ENCODE measurements around the gene FAM13A. TPM values are rescaled to one million over a fixed set of nuclear protein-coding genes. Genes with fewer than 3 reads are reported as not detected.

Gene FAM13A
- total RNA-seq, 1 donor from 2014 or later: 33.4 TPM

- intact Hi-C loops (cut with DNase I): no loop called here
- DNase-seq (no peak), ATAC-seq (no peak)
- no peaks in the 10 kb centered on the region for H3K36me3 ChIP-seq
- H3K27me3 ChIP-seq: no peaks in the 10 kb centered on the region
- no peaks in the 10 kb centered on the region for H3K4me1 ChIP-seq
- TF ChIP-seq CTCF (IDR thresholded peaks at IDR 0.05): no peak
- no peak overlapping the region for H3K27ac ChIP-seq
- H3K4me3 ChIP-seq: no peak overlapping the region
- no peaks in the 10 kb centered on the region for H3K9me3 ChIP-seq
These were observed 55.1 kb downstream of the FAM13A start for GRCh38 chr4:89001647-89002445.

- peak; percentile 24 for ATAC-seq
- no peak for TF ChIP-seq CTCF (IDR thresholded peaks at IDR 0.05)
- H3K4me3 ChIP-seq: no peak overlapping the region
These were observed 56.1 kb downstream of the FAM13A start for GRCh38 chr4:89000844-89001360.

GRCh38 chr4:89000382-89000781 is 56.6 kb downstream of the FAM13A start:
- no peak for DNase-seq
- no peaks in the 10 kb centered on the region for H3K36me3 ChIP-seq
- TF ChIP-seq CTCF (IDR thresholded peaks at IDR 0.05): no peak
- intact Hi-C loops (cut with DNase I): no loop called here
- no peak overlapping the region for H3K4me3 ChIP-seq
- no peaks in the 10 kb centered on the region for H3K4me1 ChIP-seq
- no peak overlapping the region for H3K27ac ChIP-seq
- H3K9me3 ChIP-seq: no peaks in the 10 kb centered on the region
- no peak for ATAC-seq
- no peaks in the 10 kb centered on the region for H3K27me3 ChIP-seq

More at GRCh38 chr4:89000844-89001360, 56.1 kb downstream of the FAM13A start:
- intact Hi-C loops (cut with DNase I): no loop called here
- H3K36me3 ChIP-seq: no peaks in the 10 kb centered on the region
- H3K4me1 ChIP-seq: no peaks in the 10 kb centered on the region
- no peak for DNase-seq
- H3K9me3 ChIP-seq: no peaks in the 10 kb centered on the region
- H3K27me3 ChIP-seq: no peaks in the 10 kb centered on the region
- no peak overlapping the region for H3K27ac ChIP-seq

GRCh38 chr4:88999392-88999930 is 57.5 kb downstream of the FAM13A start:
- H3K4me3 ChIP-seq: no peak overlapping the region
- H3K27me3 ChIP-seq: no peaks in the 10 kb centered on the region
- no peaks in the 10 kb centered on the region for H3K4me1 ChIP-seq
- intact Hi-C loops (cut with DNase I): no loop called here
- no peak for ATAC-seq
- TF ChIP-seq CTCF (IDR thresholded peaks at IDR 0.05): no peak
- no peak for DNase-seq
- H3K9me3 ChIP-seq: no peaks in the 10 kb centered on the region
- H3K36me3 ChIP-seq: no peaks in the 10 kb centered on the region
- H3K27ac ChIP-seq: no peak overlapping the region

- no peaks in the 10 kb centered on the region for H3K4me1 ChIP-seq
- H3K27me3 ChIP-seq: no peaks in the 10 kb centered on the region
- DNase-seq (no peak), ATAC-seq (no peak)
- H3K27ac ChIP-seq: no peak overlapping the region
- TF ChIP-seq CTCF (IDR thresholded peaks at IDR 0.05): no peak
- intact Hi-C loops (cut with DNase I): no loop called here
- no peaks in the 10 kb centered on the region for H3K9me3 ChIP-seq
- no peak overlapping the region for H3K4me3 ChIP-seq
- H3K36me3 ChIP-seq: no peaks in the 10 kb centered on the region
These were observed 58.1 kb downstream of the FAM13A start for GRCh38 chr4:88998891-88999290.

Data from upper lobe of right lung (tissue), 1 donor.